Measurements from ENCODE around the gene DOCK10. TPM values are rescaled to one million over a fixed set of nuclear protein-coding genes. Genes with fewer than 3 reads are reported as not detected.

DOCK10 gene
- total and polyA plus RNA-seq, 11 donors = 0.31 to 28.6 (median 2.0) TPM

DNA sequence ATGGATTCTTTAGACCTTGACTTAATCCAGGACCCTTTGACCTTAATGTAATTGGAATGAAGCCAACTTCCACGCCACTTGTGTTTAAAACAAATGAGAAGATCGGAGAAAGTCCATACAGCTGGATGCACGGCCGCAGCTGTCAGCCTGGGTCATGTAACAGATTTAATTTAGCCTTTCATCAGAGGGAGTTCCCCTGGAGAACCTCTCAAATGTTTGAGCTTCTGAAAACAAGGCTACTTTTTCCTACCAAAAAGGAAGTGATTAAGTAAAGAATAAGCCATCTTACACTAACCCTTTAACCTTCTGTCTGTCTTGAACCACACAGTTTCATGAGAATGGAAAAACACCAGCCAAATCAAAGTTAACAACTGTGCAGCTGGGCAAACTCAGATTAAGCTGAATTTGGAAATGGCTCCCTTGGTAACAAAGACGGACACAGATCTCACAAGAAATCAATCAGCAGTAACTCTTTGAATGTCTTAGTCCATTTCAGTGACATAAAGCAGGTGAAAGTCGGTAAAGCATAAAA lies 103.6 kb downstream of the DOCK10 start:
- intact Hi-C loops (cut with DNase I) = no loop called here
- Histone ChIP-seq H3K27me3 (no peaks in the 10 kb centered on the region), H3K9me3 (no peaks in the 10 kb centered on the region), H3K36me3 (no peaks in the 10 kb centered on the region), H3K4me1 (peaks cover 0 to 66% (median 6%) of the 10 kb centered on the region in 12 donors), H3K27ac (peak overlapping the region in 1 of 12 donors; percentile 7), H3K4me3 (no peak overlapping the region)
- WGBS, 4 donors = 20 to 30% (median 28%) methylated on average over 6 of the region's 6 CpGs
- ATAC-seq = peak in 3 of 4 donors; percentile 28 to 65 (median 29)
- peak in 1 of 5 donors; percentile 31 for DNase-seq
- no peak for TF ChIP-seq POLR2A (IDR thresholded peaks at IDR 0.05)
- TF ChIP-seq, protein P1, sequence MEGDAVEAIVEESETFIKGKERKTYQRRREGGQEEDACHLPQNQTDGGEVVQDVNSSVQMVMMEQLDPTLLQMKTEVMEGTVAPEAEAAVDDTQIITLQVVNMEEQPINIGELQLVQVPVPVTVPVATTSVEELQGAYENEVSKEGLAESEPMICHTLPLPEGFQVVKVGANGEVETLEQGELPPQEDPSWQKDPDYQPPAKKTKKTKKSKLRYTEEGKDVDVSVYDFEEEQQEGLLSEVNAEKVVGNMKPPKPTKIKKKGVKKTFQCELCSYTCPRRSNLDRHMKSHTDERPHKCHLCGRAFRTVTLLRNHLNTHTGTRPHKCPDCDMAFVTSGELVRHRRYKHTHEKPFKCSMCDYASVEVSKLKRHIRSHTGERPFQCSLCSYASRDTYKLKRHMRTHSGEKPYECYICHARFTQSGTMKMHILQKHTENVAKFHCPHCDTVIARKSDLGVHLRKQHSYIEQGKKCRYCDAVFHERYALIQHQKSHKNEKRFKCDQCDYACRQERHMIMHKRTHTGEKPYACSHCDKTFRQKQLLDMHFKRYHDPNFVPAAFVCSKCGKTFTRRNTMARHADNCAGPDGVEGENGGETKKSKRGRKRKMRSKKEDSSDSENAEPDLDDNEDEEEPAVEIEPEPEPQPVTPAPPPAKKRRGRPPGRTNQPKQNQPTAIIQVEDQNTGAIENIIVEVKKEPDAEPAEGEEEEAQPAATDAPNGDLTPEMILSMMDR (IDR thresholded peaks at IDR 0.05) = no peak

DNA sequence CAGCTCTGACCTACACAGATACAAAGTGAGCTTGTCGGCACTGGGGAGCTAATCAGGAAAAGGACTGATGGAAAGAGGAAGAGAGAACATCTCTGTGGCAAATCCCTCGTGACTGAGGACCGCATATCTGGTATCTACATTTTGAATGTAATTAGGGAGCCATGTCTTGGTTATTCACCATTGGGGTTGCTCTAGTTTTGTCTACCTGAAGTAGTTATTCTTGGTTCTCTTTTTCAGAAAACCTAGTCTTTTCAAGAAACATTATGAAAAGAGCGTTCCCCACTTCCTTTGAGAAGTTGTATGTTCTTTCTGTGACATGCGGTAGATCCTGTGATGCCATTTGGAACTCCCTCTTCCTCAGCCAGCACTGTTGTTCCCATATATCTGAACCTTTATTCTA lies 104.4 kb downstream of the DOCK10 start:
- H3K27me3 ChIP-seq = no peaks in the 10 kb centered on the region
- TF ChIP-seq, protein P1 (IDR thresholded peaks at IDR 0.05) = no peak
- TF ChIP-seq POLR2A (IDR thresholded peaks at IDR 0.05) = no peak
- WGBS, 4 donors = 57 to 67% (median 63%) methylated on average over 5 of the region's 5 CpGs
- no peak overlapping the region for H3K4me3 ChIP-seq
- H3K9me3 ChIP-seq = no peaks in the 10 kb centered on the region
- ATAC-seq (no peak), DNase-seq (no peak)
- no peaks in the 10 kb centered on the region for H3K36me3 ChIP-seq
- peaks cover 0 to 66% (median 6%) of the 10 kb centered on the region in 12 donors for H3K4me1 ChIP-seq
- H3K27ac ChIP-seq = peak overlapping the region in 2 of 12 donors; percentile 7 to 28
- intact Hi-C loops (cut with DNase I) = no loop called here

DNA sequence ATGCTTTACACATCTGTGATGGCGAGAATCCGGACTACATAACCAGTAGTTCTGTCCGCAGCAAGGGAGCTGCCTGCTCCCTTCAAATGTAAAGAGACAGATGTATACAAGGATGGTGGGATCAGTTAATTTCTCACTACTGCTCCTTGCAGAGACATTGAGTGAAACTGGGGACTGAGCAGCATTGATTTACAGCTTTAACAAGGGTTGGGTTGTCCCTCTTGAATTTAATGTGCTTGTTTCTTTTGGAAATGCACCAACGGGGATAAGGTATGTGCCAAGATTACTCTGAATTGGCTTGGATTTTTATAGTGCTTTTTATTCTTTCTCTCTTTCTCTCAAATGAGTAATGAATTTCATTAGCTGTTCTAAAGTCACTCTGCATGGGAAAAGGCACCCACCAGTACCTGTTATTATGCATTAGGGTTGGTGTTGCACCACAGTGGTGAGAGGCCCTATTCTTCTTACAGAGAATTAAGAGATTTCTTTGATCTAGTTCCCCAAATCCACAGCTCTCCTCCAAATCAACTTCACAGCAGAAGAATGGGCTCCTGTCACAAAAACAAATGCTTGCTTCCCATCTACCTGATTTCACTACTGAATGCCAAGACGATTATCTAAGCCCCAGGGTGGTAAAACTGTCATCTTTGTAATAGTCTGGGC lies 107.6 kb downstream of the DOCK10 start:
- 58 to 70% (median 64%) methylated on average over 5 of the region's 5 CpGs for WGBS, 4 donors
- Histone ChIP-seq H3K9me3 (no peaks in the 10 kb centered on the region), H3K27ac (no peak overlapping the region), H3K27me3 (no peaks in the 10 kb centered on the region), H3K4me1 (peaks cover 0 to 81% (median 6%) of the 10 kb centered on the region in 12 donors), H3K4me3 (no peak overlapping the region), H3K36me3 (peaks cover 0 to 12% (median 0%) of the 10 kb centered on the region in 9 donors)
- TF ChIP-seq POLR2A (IDR thresholded peaks at IDR 0.05) = no peak
- TF ChIP-seq, protein P1 (IDR thresholded peaks at IDR 0.05) = no peak
- intact Hi-C loops (cut with DNase I) = no loop called here
- ATAC-seq (no peak), DNase-seq (no peak)

DNA sequence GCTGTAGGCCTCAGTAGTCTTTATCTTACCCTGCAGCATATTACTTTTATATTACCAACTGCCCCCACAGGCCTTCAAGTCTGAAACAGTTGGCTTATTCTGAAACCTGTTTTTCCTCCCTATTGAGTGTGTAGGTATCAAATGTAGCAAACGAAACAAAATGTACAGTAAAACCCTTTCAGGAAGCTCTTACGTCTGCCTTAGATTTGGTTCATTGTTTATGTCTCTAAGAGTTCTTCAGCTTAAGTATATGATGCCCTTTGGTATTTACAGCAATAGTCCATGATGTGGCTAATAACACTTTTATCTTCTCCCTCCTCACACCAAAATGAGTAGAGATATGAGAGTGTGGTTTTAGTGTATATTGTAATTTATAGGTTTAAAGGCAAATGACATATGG lies 108.8 kb downstream of the DOCK10 start:
- no peak for ATAC-seq

More for the DNA sequence above, 108.8 kb downstream of the DOCK10 start:
- no peaks in the 10 kb centered on the region for H3K9me3 ChIP-seq
- no peaks in the 10 kb centered on the region for H3K27me3 ChIP-seq
- no peak overlapping the region for H3K4me3 ChIP-seq
- peak overlapping the region in 1 of 12 donors; percentile 83 for H3K27ac ChIP-seq
- 80 to 87% (median 84%) methylated on average over 2 of the region's 2 CpGs for WGBS, 4 donors
- intact Hi-C loops (cut with DNase I) = no loop called here
- peaks cover 0 to 82% (median 6%) of the 10 kb centered on the region in 12 donors for H3K4me1 ChIP-seq
- TF ChIP-seq, protein P1 (IDR thresholded peaks at IDR 0.05) = no peak
- TF ChIP-seq POLR2A (IDR thresholded peaks at IDR 0.05) = no peak
- no peak for DNase-seq
- peaks cover 0 to 22% (median 0%) of the 10 kb centered on the region in 9 donors for H3K36me3 ChIP-seq

All from heart left ventricle (tissue), 16 donors.